Measurements from ENCODE around the gene PPIA.

DNA sequence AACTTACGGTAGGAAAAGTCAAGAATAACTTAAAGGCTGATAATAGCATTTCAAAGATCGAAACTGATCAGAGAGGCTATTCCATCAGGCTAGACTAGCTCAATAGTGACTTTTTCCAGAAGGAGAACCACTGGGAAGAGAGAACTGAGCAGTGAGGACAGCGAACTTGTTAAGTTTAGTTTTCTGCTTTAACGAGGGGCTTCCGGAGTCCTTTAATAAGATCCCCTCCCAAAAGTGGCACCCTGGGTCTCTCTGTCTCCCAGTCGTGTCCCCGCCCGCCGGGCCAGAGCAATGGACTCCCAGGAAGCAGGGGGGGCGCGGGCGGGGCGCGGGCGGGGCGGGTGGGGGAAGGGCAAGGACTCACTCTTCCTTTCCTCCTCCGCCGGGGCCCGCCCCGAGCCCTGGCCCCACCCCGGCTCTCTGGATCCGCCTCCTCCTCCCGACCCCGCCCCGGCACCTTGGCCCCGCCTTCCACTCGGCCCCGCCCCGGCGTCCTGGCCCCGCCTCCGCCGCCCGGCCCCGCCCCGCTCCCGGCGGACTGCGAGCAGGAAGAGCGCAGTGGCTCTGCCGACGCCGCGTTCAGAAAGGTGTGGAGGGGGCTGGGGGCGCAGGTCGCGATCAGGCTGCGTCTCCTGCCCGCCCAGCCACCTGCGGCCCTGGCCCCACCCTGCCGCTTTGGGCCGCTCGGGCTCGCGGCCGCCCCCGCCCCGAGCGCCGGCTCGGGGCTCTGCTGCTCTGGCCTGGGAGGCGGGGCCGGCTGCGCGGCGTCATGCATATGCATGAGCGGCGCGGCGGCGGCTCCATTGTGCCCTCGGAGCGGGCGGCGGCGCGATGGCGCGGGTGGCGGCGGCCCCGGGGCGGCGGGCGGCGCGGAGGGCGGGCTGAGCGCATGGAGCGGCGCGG is 48.2 kb upstream of the PPIA start, which contains the start of gene ZMIZ2:
- TF ChIP-seq POLR2A (IDR thresholded peaks at IDR 0.05; ENCODE audit: low read depth, low read length), result no peak; the same call in 1 of the 2 replicates
- no peak for TF ChIP-seq TAF1 (IDR thresholded peaks at IDR 0.05; ENCODE audit: low read depth, low read length)
- no peak for TF ChIP-seq POLR2AphosphoS5 (IDR thresholded peaks at IDR 0.05; ENCODE audit: low read depth, low read length)
